H1 (cell line): ENCODE results near the gene SKP1. TPM values are rescaled to one million over a fixed set of nuclear protein-coding genes. Genes with fewer than 3 reads are reported as not detected.

Source experiments
- ATF2 ChIP-seq: IDR thresholded peaks from 2 replicates; pipeline ENCODE4 v1.6.1; 2012; ENCODE audit warnings: low read length, inconsistent platforms
- BACH1 ChIP-seq: IDR thresholded peaks from 2 replicates; pipeline ENCODE4 v1.6.1; 2012; ENCODE audit warnings: low read length, improper control_type of control experiment
- GTF2F1 ChIP-seq: IDR thresholded peaks from 2 replicates; pipeline ENCODE4 v1.6.1; 2012; ENCODE audit warnings: low read depth, low read length, improper control_type of control experiment, borderline replicate concordance
- RXRA ChIP-seq: IDR thresholded peaks from 2 replicates; pipeline ENCODE4 v1.6.1; 2011; ENCODE audit warnings: low read depth, mild to moderate bottlenecking, low read length, moderate library complexity; ENCODE audit not compliant: insufficient read depth
- SAP30 ChIP-seq: fragments of 300-600 bp; sonication (generic); IDR thresholded peaks from 2 replicates; pipeline ENCODE4 v1.7.1; 2012; ENCODE audit warnings: low read length, moderate library complexity, mild to moderate bottlenecking, inconsistent platforms; ENCODE audit not compliant: insufficient read depth, insufficient replicate concordance
- SIRT6 ChIP-seq: IDR thresholded peaks from one replicate; pipeline ENCODE4 v1.7.1; 2012; ENCODE audit warnings: low read length, inconsistent platforms
- polyA plus RNA-seq, 7 experiments: library from polyadenylated mRNA; depleted of rRNA in 3 of 7; stranded (reverse) in 5 of 7; unstranded in 2 of 7; fragments of >200 nt in 5 of 7; fragments of 200-250 nt in 2 of 7; gene quantifications; 1 replicate in 5 of 7; 2 replicates in 1 of 7; 4 replicates in 1 of 7; pipeline versions ENCODE4 v1.2.1 to v1.2.3, GENCODE V29; 2011 to 2013; ENCODE audit warnings: missing spikeins in 2 of 7, mixed read lengths in 2 of 7
- total RNA-seq: library from RNA; stranded (reverse); fragmentation: NEBNext Ultra II Directional; extraction: Animal tissue kit (Norgen Biotek cat#: 25700); gene quantifications from 2 replicates; pipeline ENCODE4 v1.2.1, GENCODE V29; 2021

SKP1 gene
- total and polyA plus RNA-seq, 2 of the 8 experiments (the other 6 are each of a cell fraction or from before 2014, with no cell fraction given), result 163 to 332 TPM

DNA sequence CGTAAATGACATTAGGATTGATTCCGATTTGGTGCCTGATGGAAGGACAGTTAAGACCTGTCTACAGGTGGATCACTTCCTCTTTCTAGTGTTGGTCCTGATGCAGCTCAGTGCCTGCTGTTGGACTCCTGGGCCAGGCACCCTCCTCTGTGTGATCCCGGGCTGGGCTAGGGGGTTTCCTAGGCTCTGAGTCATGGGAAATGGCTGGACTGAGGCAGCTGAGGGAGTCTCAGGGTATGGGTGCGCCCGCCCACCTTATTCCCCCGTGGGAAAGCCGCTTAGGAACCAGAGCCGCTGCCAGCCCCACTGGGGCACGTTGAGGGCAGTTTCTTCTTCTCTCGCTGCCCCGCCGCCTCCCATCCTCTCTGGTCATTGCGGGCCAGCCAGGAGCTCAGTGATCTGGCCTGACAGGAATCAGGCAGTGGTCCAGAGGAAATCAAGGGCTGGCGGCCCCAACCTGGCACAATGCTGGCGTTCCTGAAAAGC is 49.3 kb downstream of the SKP1 start (continued):
- no peak for TF ChIP-seq ATF2
- no peak for TF ChIP-seq SIRT6
- TF ChIP-seq SAP30, result no peak
- TF ChIP-seq RXRA, result no peak
- no peak for TF ChIP-seq BACH1
- TF ChIP-seq GTF2F1, result no peak
